Measurements from ENCODE around the gene MAP2K5.

The MAP2K5 gene

GRCh38 chr15:67823314-67824196 is 281.1 kb downstream of the MAP2K5 start:
- no peak for TF ChIP-seq CTCF (IDR thresholded peaks at IDR 0.05; ENCODE audit: low read depth, low read length, missing control alignments)
- H3K4me3 ChIP-seq (ENCODE audit: low read depth, low read length), result no peak overlapping the region
- no peak for DNase-seq (ENCODE audit: low read depth)
- in situ Hi-C loops (cut with HindIII; ENCODE audit: low sequenced_read_pairs), result no loop called here

DNA sequence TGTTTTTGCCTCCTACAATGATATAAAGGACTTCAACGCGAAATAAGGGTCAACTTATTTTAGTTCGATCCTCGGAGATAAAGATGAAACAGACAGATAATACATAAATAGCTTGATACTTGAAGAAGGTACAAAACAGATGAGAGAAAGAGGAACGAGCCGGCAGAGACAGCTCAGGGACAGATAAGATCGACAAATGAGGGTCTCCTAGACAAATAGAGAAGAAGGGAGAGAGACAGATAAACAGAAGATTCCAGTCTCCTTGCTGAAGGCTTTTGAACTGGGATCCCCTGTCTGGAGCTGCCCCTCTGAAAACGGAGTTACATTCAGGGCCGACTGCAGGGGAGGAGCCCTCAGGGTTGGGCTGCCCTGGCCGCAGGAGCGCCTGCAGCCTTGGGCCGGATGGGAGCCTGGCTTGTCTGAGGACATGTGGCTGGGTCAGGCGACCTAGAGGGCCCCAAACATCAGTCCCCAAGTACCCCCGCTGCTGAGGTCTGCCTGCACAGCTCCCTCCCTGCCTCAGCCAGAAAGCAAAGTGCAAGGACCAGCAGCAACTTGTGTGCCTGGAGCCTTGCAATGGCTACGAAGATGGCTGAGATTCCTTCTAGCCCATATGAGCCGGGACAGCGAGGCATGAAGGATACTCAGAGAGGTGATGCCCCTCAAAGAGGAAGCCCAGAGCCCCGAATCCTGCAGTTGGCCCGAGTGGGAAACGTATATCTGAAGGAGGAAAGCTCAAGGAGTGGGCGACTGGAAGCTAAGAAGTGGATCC is 281.9 kb downstream of the MAP2K5 start:
- TF ChIP-seq CTCF (IDR thresholded peaks at IDR 0.05; ENCODE audit: low read depth, low read length, missing control alignments), result no peak
- no peak for DNase-seq (ENCODE audit: low read depth)
- no peak overlapping the region for H3K4me3 ChIP-seq (ENCODE audit: low read depth, low read length)
- in situ Hi-C loops (cut with HindIII; ENCODE audit: low sequenced_read_pairs), result no loop called here

- H3K4me3 ChIP-seq (ENCODE audit: low read depth, low read length), result no peak within 1 kb of the TSS
- no peak for TF ChIP-seq CTCF (IDR thresholded peaks at IDR 0.05; ENCODE audit: low read depth, low read length, missing control alignments)
- in situ Hi-C loops (cut with HindIII; ENCODE audit: low sequenced_read_pairs), result no loop called here
- no peak for DNase-seq (ENCODE audit: low read depth)
Observed at GRCh38 chr15:67824976-67825880, 282.7 kb downstream of the MAP2K5 start, which contains the start of gene SKOR1. Gene SKOR1, plus strand, starts transcription at chr15:67825509. Its CDS starts 94 bp downstream, at chr15:67825603.

- in situ Hi-C loops (cut with HindIII; ENCODE audit: low sequenced_read_pairs), result no loop called here
- DNase-seq (ENCODE audit: low read depth), result no peak
- no peak for TF ChIP-seq CTCF (IDR thresholded peaks at IDR 0.05; ENCODE audit: low read depth, low read length, missing control alignments)
- H3K4me3 ChIP-seq (ENCODE audit: low read depth, low read length), result no peak overlapping the region
Observed at GRCh38 chr15:67825881-67826716, 283.6 kb downstream of the MAP2K5 start.

- no peak for TF ChIP-seq CTCF (IDR thresholded peaks at IDR 0.05; ENCODE audit: low read depth, low read length, missing control alignments)
- H3K4me3 ChIP-seq (ENCODE audit: low read depth, low read length), result no peak overlapping the region
- no peak for DNase-seq (ENCODE audit: low read depth)
- in situ Hi-C loops (cut with HindIII; ENCODE audit: low sequenced_read_pairs), result no loop called here
Observed at GRCh38 chr15:67826717-67827561, 284.4 kb downstream of the MAP2K5 start.

All from astrocyte of the cerebellum (primary cell).